HepG2 (cell line): ENCODE data around the gene BEST2. TPM values are rescaled to one million over a fixed set of nuclear protein-coding genes. Genes with fewer than 3 reads are reported as not detected.

Experiments used
- BCL6 ChIP-seq: IDR thresholded peaks from 2 replicates; pipeline ENCODE4 v1.6.1; 2016; ENCODE audit warnings: missing genetic modification reagents, missing compliant biosample characterization
- DR1 ChIP-seq: sonication (generic); formaldehyde crosslinking; IDR thresholded peaks from 2 replicates; pipeline ENCODE4 v1.8.0; 2021; ENCODE audit warnings: mild to moderate bottlenecking, missing genetic modification reagents, inconsistent platforms
- EHMT2 ChIP-seq: fragments of 200-600 bp; sonication (generic); IDR thresholded peaks from 2 replicates; pipeline ENCODE4 v1.7.0; 2017; ENCODE audit warnings: antibody characterized with exemption, low read depth, low read length, borderline replicate concordance
- FOSL1 ChIP-seq: sonication (generic); formaldehyde crosslinking; IDR thresholded peaks from 2 replicates; pipeline ENCODE4 v1.9.0; 2021; ENCODE audit warnings: missing genetic modification reagents, borderline replicate concordance
- FOXO1 ChIP-seq: sonication (generic); formaldehyde crosslinking; IDR thresholded peaks from 2 replicates; pipeline ENCODE4 v1.4.0; 2020; ENCODE audit warnings: missing genetic modification reagents
- GATAD2A ChIP-seq: IDR thresholded peaks from 2 replicates; pipeline ENCODE4 v1.6.1; 2016
- IKZF4 ChIP-seq: sonication (generic); formaldehyde crosslinking; IDR thresholded peaks from 2 replicates; pipeline ENCODE4 v1.5.1; 2020; ENCODE audit warnings: borderline replicate concordance, mild to moderate bottlenecking, low read depth, missing genetic modification reagents; ENCODE audit errors: not compliant biosample characterization
- MXD4 ChIP-seq: IDR thresholded peaks from 2 replicates; pipeline ENCODE4 v1.6.1; 2016; ENCODE audit warnings: mild to moderate bottlenecking, missing biosample characterization, missing genetic modification reagents
- NKX3-1 ChIP-seq: sonication (generic); formaldehyde crosslinking; IDR thresholded peaks from 2 replicates; pipeline ENCODE4 v1.5.0; 2020; ENCODE audit warnings: missing genetic modification reagents
- PLSCR1 ChIP-seq: sonication (generic); formaldehyde crosslinking; IDR thresholded peaks from 2 replicates; pipeline ENCODE4 v1.5.0; 2020; ENCODE audit warnings: missing genetic modification reagents, mild to moderate bottlenecking, borderline replicate concordance
- SMAD1 ChIP-seq: sonication (generic); formaldehyde crosslinking; IDR thresholded peaks from 2 replicates; pipeline ENCODE4 v1.4.0; 2020; ENCODE audit warnings: missing genetic modification reagents, low read depth, mild to moderate bottlenecking, borderline replicate concordance
- SPEN ChIP-seq: sonication (generic); formaldehyde crosslinking; IDR thresholded peaks from 2 replicates; pipeline ENCODE4 v1.5.1; 2020; ENCODE audit warnings: low read depth, mild to moderate bottlenecking, missing genetic modification reagents
- SRSF9 ChIP-seq: fragments of 200-400 bp; formaldehyde crosslinking; IDR thresholded peaks from 2 replicates; pipeline ENCODE4 v1.6.1; 2018; ENCODE audit warnings: borderline replicate concordance, mild to moderate bottlenecking, low read depth, low read length; ENCODE audit not compliant: insufficient read depth, poor library complexity, severe bottlenecking
- TFDP2 ChIP-seq: sonication (generic); formaldehyde crosslinking; IDR thresholded peaks from 2 replicates; pipeline ENCODE4 v1.4.0; 2020; ENCODE audit warnings: missing genetic modification reagents
- ZBTB10 ChIP-seq: sonication (generic); formaldehyde crosslinking; IDR thresholded peaks from 2 replicates; pipeline ENCODE4 v1.4.0; 2020; ENCODE audit warnings: missing genetic modification reagents, borderline replicate concordance
- ZBTB42 ChIP-seq: sonication (generic); formaldehyde crosslinking; IDR thresholded peaks from 2 replicates; pipeline ENCODE4 v1.5.0; 2020; ENCODE audit warnings: mild to moderate bottlenecking, missing genetic modification reagents
- ZNF12 ChIP-seq: sonication (generic); formaldehyde crosslinking; IDR thresholded peaks from 2 replicates; pipeline ENCODE4 v1.5.0; 2020; ENCODE audit warnings: missing genetic modification reagents
- ZNF232 ChIP-seq: sonication (generic); formaldehyde crosslinking; IDR thresholded peaks from 2 replicates; pipeline ENCODE4 v1.4.0; 2020; ENCODE audit warnings: missing genetic modification reagents, borderline replicate concordance
- ZNF317 ChIP-seq: sonication (generic); formaldehyde crosslinking; IDR thresholded peaks from 2 replicates; pipeline ENCODE4 v1.5.0; 2020; ENCODE audit warnings: mild to moderate bottlenecking, missing genetic modification reagents
- ZNF34 ChIP-seq: sonication (generic); formaldehyde crosslinking; IDR thresholded peaks from 2 replicates; pipeline ENCODE4 v1.4.0; 2020; ENCODE audit warnings: mild to moderate bottlenecking, missing genetic modification reagents, borderline replicate concordance
- ZNF510 ChIP-seq: sonication (generic); formaldehyde crosslinking; IDR thresholded peaks from 2 replicates; pipeline ENCODE4 v1.4.0; 2020; ENCODE audit warnings: low read depth, mild to moderate bottlenecking, missing genetic modification reagents
- ZNF629 ChIP-seq: sonication (generic); formaldehyde crosslinking; conservative IDR thresholded peaks from 2 replicates; pipeline ENCODE4 v1.5.0; 2020; ENCODE audit warnings: missing genetic modification reagents
- ZNF766 ChIP-seq: sonication (generic); formaldehyde crosslinking; IDR thresholded peaks from 2 replicates; pipeline ENCODE4 v1.5.0; 2020; ENCODE audit warnings: missing genetic modification reagents, borderline replicate concordance
- ZNF777 ChIP-seq: sonication (generic); formaldehyde crosslinking; IDR thresholded peaks from 2 replicates; pipeline ENCODE4 v1.4.0; 2020; ENCODE audit warnings: missing genetic modification reagents
- ZNF839 ChIP-seq: sonication (generic); formaldehyde crosslinking; IDR thresholded peaks from 2 replicates; pipeline ENCODE4 v1.4.0; 2020; ENCODE audit warnings: missing genetic modification reagents, mild to moderate bottlenecking, borderline replicate concordance
- polyA plus RNA-seq, 8 experiments: library from polyadenylated mRNA; depleted of rRNA in 3 of 8; stranded (reverse) in 7 of 8; unstranded in 1 of 8; fragments of >200 nt; fragmentation: Illumina TruSeq in 4 of 8; extraction: Trizol in 4 of 8; gene quantifications; 2 replicates each; pipeline versions ENCODE4 v1.2.1 to v1.2.3, GENCODE V29; 2011 to 2016; ENCODE audit warnings: low read depth in 4 of 8, missing spikeins in 1 of 8, mixed read lengths in 1 of 8; ENCODE audit not compliant: insufficient read depth in 1 of 8
- total RNA-seq, 5 experiments: library from RNA; depleted of rRNA; stranded (reverse); fragments of >200 nt; fragmentation: Illumina TruSeq; extraction: Trizol; gene quantifications; 2 replicates each; pipeline ENCODE4 v1.2.3, GENCODE V29; 2016; ENCODE audit warnings: low read depth in 1 of 5

BEST2 gene
- total and polyA plus RNA-seq, 2 of the 13 experiments (the other 11 are each of a cell fraction or from before 2014, with no cell fraction given) = not detected

GRCh38 chr19:12806242-12807081 lies 54.9 kb downstream of the BEST2 start, which contains the start of gene RNASEH2A (continued):
- TF ChIP-seq SMAD1 (CRISPR knock-in tag) (no peak), ZNF766 (CRISPR knock-in tag) (peak; percentile 75; the same call in 1 of the 2 replicates), BCL6 (0 out of 2 replicates have a peak, but pooled peaks have one; percentile 32), ZNF317 (CRISPR knock-in tag) (0 out of 2 replicates have a peak, but pooled peaks have one; percentile 34), ZNF777 (CRISPR knock-in tag) (peak; percentile 93), SPEN (CRISPR knock-in tag) (peak; percentile 82), MXD4 (peak; percentile 83), ZNF232 (peak; percentile 61; the same call in 1 of the 2 replicates), ZNF34 (CRISPR knock-in tag) (0 out of 2 replicates have a peak, but pooled peaks have one; percentile 62), FOSL1 (CRISPR knock-in tag) (peak; percentile 20; the same call in 1 of the 2 replicates), IKZF4 (CRISPR knock-in tag) (peak; percentile 83), NKX3-1 (CRISPR knock-in tag) (no peak; the same call in 1 of the 2 replicates), EHMT2 (no peak), ZNF12 (CRISPR knock-in tag) (0 out of 2 replicates have a peak, but pooled peaks have one; percentile 17), ZNF510 (CRISPR knock-in tag) (peak; percentile 93; the same call in 1 of the 2 replicates), DR1 (peak; percentile 84), SRSF9 (no peak), ZBTB10 (0 out of 2 replicates have a peak, but pooled peaks have one; percentile 38), FOXO1 (CRISPR knock-in tag) (peak; percentile 24; the same call in 1 of the 2 replicates), PLSCR1 (CRISPR knock-in tag) (no peak), TFDP2 (CRISPR knock-in tag) (peak; percentile 99), ZBTB42 (peak; percentile 29; the same call in 1 of the 2 replicates), ZNF839 (no peak), ZNF629 (peak; percentile 18; the same call in 1 of the 2 replicates), GATAD2A (no peak)
